OCI-LY3 (cell line): ENCODE results near the gene ZFAND3.

ENCODE experiments used
- CTCF ChIP-seq: fragments of 200-600, 300-600 bp; sonication (generic); IDR thresholded peaks from 2 replicates; pipeline ENCODE4 v1.5.1; 2014; ENCODE audit warnings: antibody characterized with exemption, low read length, low read depth
- EZH2phosphoT487 ChIP-seq: fragments of 200-600 bp; shearing (Covaris generic); IDR thresholded peaks from 2 replicates; pipeline ENCODE4 v1.6.1; 2018; ENCODE audit warnings: antibody characterized with exemption, mixed run types, low read depth

- TF ChIP-seq CTCF (no peak), EZH2phosphoT487 (no peak)
Measured at GRCh38 chr6:38112181-38112580, 292.7 kb downstream of the ZFAND3 start.
